EH (cell line): ENCODE results near the gene VIPR2.
A peak's percentile ranks its signal among the peaks of the same experiment; 100 is the strongest.
"Not testable (repeated sequence)": the region's sequence is repeated elsewhere in the genome, so short reads cannot be mapped to it uniquely, and the experiment has no call there.

Experiments used
- DNase-seq: peaks from one replicate; pipeline ENCODE4 v3.0.0-alpha.2; 2015; ENCODE audit warnings: low read depth

VIPR2 gene

DNA sequence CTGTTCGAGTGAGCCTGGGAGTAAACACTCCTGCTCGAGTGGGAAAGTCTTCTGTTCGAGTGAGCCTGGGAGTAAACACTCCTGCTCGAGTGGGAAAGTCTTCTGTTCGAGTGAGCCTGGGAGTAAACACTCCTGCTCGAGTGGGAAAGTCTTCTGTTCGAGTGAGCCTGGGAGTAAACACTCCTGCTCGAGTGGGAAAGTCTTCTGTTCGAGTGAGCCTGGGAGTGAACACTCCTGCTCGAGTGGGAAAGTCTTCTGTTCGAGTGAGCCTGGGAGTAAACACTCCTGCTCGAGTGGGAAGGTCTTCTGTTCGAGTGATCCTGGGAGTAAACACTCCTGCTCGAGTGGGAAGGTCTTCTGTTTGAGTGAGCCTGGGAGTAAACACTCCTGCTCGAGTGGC is 162.6 kb downstream of the VIPR2 start:
- DNase-seq = not testable (repeated sequence)

DNA sequence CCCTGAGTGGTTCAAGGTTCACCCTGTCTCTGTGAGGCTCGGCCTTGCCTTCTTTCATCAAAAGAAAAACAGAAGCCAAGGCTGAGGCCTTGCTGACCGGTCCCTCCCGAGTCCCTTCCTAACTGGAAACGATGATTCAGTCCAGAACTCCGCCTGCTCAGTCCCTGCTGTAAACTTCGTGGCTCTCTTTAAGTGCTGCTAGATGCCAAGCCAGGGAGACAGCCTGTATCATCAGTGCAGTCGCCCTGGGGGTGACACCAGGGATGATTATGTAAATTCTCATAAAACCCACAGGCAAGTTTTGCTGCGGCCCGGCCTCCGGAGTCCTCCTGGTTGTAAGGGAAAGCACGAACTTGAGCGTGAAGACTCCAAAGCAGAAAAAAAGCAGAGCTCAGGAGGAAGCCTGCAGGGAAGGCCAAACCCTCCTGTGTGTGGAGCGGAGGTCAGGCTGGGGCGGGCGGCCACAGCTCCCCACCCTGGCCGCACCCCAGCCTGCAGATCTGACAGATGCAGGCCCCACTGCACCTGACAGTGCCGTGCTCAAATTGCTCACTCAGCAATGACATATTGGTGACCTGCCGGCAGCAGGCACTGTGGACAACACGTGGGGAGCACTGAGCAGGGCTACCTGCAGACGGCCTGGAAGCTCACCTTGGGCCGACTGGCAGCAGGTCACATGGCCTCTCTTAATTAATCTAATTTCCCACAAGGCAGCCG is 164.9 kb downstream of the VIPR2 start:
- peak; percentile 32 for DNase-seq

DNA sequence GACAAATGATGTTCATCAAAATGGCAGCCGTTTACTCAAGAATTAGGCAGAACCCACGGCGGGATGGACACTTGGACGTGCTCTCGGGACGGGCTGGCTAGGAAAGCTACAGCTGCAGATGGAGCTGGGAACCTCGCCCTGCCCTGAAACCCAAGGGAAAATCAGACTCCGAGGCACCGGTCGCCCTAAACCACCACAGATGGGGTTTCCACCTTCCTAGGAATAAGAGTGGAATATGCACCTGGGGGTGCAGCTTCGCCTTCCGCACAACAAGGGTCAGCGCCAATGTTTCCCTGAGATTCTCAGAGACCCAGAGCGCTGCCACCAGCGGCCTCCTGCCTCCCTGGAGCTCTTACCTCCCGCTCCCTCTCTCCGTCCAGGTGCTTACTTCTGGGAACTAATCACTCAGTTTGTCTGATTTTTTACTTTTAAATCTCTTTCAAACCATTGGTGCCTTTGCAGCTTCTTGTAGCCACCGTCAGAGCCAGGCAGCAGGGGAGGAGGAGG is 165.6 kb downstream of the VIPR2 start:
- DNase-seq = no peak
